ENCODE data around the gene ARHGAP24.

DNA sequence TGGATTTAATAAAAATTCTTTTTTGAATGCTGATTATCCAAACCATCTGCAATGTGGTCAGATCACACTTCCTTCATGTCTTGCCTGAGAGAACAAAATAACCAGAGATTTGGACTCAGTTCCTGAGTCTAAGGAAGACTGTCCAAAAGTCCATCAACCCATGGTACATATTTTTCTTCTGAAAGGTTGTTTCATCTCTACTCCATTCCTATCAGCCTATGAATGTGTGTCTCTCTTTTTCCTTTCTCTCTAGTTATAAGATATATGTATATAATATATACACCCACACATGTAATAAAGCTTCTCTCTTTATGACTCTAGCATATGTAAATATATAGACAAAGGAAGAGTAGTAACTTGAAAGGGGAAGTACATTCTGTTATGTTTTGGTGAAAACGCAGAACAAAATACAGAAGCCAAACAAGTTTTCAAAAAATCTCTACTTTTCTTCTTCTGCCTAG lies 226.9 kb downstream of the ARHGAP24 start:
- TF ChIP-seq, protein P1, sequence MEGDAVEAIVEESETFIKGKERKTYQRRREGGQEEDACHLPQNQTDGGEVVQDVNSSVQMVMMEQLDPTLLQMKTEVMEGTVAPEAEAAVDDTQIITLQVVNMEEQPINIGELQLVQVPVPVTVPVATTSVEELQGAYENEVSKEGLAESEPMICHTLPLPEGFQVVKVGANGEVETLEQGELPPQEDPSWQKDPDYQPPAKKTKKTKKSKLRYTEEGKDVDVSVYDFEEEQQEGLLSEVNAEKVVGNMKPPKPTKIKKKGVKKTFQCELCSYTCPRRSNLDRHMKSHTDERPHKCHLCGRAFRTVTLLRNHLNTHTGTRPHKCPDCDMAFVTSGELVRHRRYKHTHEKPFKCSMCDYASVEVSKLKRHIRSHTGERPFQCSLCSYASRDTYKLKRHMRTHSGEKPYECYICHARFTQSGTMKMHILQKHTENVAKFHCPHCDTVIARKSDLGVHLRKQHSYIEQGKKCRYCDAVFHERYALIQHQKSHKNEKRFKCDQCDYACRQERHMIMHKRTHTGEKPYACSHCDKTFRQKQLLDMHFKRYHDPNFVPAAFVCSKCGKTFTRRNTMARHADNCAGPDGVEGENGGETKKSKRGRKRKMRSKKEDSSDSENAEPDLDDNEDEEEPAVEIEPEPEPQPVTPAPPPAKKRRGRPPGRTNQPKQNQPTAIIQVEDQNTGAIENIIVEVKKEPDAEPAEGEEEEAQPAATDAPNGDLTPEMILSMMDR (IDR thresholded peaks at IDR 0.05; ENCODE audit: low read length) = no peak
- TF ChIP-seq EZH2phosphoT487 (IDR thresholded peaks at IDR 0.05; ENCODE audit: low read length) (no peak), EZH2 (optimal IDR thresholded peaks at IDR 0.05; ENCODE audit: low read depth, low read length) (no peak)

Measured in MM.1S (cell line).